SKM-1 treated with dmso at 0.1 percent for 144 hours (cell line): Measurements from ENCODE around the gene SOX6.
"Not testable (repeated sequence)": the region's sequence is repeated elsewhere in the genome, so short reads cannot be mapped to it uniquely, and the experiment has no call there.

Experiments
- DNase-seq: peaks from one replicate; lab custom pipeline; 2025; ENCODE audit not compliant: unreplicated experiment; lab: John Stamatoyannopoulos, UW

SOX6 gene

DNA sequence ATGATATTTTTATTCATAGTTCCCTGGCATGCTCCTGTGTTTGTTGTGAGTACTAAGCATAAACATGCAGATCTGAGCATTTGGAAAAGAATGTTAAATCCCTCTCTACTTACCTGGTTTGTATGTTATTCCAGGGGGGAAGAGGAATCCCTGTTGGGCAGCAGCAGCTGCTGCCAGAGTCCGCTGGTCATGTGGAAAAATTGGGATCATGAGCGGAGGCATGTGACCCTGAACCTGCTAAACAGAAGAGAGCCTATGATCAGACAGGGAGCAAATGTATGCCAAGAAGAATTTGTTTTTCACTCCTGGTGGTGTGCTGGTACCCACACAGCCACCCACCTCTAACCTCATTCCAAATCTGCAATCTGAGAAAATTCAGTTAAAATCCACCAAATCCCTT, 244.7 kb downstream of the SOX6 start:
- no peak for DNase-seq

- no peak for DNase-seq
These were observed 245.5 kb downstream of the SOX6 start for GRCh38 chr11:16110886-16111285.

DNA sequence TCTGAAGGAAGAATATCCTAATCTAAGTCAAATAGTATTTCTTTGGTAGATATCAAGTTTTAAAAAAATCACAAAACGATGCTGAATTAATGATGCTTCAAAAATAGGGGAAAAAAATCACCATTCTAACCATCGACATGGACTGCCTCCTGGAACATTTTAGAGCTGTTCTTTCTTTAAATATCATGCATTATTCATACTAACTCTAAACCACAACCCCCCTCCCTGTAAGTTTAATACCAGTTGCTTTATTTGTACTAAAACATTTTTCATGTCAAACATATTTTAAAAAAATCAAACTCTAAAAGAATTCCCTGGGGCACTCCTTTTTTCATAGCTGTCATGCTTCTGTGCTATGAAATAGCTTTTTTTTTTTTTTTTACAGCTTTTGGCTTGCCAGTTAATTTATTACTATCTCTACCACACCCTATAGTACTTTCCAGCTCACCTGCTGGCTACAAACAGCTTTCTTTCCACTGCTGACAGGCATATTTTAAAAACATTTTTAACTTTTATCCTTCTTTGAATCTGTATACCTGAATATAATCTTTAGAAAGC, 256.9 kb downstream of the SOX6 start:
- no peak for DNase-seq

GRCh38 chr11:16098526-16099205, 257.7 kb downstream of the SOX6 start:
- DNase-seq = no peak

- no peak for DNase-seq
These were observed 258.8 kb downstream of the SOX6 start for GRCh38 chr11:16097543-16097942.

- DNase-seq = no peak
These were observed 260.0 kb downstream of the SOX6 start for GRCh38 chr11:16096336-16096735.

DNA sequence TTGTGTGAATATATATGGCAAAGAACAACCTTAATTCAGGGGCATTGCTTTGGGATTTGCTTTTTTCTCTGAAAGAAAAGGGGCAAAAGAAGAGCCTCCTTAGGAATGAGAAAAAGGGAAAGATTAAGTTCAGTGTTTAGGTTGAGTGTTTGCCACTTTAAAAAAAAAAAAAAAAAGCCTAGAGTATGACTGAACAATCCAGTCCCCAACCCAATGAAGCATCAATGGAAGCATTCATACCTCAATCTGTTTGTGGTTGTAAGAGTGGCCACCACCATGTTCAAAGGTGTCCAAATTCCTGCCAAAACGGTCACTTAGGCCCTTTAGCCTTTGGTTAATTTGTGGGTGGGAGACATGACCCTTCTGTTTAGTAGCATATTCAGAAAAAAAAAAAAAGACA, 260.6 kb downstream of the SOX6 start:
- no peak for DNase-seq

GRCh38 chr11:16093889-16094653, 262.3 kb downstream of the SOX6 start:
- no peak for DNase-seq

DNA sequence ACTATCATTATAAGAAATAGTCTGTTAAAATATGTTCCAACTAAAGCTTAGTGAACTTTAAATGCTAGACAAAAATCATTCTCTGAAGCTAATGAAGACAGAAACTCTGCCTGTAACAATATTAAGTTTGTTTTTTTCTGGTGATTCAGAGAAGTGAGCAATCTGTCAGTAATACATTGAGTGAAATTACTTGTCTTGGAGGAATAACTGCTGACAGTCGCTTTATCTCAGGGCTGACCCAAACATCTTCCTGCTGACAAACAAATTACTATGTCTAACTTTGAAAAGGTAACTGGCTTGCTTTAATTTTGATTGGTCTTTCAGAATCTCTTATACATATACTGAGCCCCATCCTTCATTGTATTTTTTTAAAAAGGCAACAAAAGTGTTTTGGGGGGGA, 264.5 kb downstream of the SOX6 start:
- DNase-seq = no peak

DNA sequence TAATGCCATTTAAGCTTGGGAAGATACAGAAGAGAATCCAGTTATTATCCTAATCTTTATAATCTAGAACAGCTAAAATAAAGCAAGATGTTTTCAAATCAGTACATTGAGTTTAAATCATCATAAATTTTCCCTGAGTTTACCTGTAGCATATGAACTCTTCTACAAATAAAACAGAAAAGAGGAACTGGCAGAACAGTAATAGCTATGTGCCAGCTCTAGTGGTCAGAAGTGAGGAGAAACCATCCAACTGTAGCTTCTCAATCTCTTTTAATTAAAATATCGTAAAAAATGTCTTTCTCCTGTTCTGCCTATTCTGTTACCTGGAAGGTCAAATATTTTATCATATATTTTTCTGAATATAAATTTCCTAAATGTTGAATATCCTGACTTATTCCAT, 266.9 kb downstream of the SOX6 start:
- no peak for DNase-seq

GRCh38 chr11:16088774-16089173, 267.6 kb downstream of the SOX6 start:
- DNase-seq = no peak

DNA sequence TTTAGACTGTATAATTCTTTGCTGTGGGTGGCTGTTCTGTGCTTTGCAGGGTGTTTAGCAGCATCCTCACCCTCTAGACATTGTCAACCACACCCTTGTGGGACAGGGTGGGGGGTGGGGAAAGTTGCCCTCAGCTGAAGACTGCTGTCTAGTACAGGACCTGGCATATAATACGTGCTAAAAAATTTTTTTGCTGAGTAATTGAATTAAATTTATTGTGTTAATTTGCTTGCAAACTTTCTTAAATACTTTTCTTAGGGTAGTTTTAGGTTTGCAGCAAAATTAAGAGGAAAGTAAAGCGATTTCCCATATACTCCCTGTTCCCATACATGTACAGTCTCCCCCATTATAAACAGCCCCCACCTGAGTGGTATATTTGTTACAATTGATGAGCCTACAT, 268.5 kb downstream of the SOX6 start:
- no peak for DNase-seq

GRCh38 chr11:16086229-16086819, 270.0 kb downstream of the SOX6 start:
- no peak for DNase-seq

GRCh38 chr11:16082095-16083055, 274.0 kb downstream of the SOX6 start:
- DNase-seq = no peak

DNA sequence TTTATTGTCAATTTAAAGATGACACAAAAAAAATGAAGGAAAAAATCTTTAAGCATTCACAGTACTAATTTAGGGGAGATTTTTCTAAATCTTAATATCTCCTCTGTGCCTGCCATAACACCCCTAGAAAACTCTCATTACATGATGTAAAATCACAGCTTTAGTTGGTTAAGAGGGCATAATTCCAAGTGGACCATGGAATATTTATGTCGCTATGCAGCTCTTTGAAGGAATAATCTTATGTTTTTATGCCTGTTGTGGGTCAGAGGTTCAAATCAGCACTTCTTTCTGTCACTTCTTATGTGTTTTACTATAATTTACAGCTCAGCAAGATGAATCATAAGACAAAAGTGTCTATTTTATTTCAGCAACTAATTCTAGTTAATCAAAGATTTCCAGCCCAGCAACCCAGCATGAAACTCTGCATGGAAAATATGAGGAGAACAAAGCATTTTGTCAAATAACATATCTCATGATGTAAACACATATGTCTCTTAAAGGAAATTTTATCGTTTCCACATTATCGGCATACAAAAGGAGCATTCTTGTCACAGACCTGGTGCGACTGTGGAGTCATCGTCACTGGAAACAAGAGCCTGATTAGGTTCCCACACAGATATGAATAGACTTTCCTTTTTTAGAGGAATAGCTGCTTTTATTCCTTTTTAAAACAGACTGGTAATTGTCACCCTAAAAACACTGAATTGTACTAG, 274.8 kb downstream of the SOX6 start:
- DNase-seq = no peak

GRCh38 chr11:16080688-16081381, 275.5 kb downstream of the SOX6 start:
- DNase-seq = no peak

DNA sequence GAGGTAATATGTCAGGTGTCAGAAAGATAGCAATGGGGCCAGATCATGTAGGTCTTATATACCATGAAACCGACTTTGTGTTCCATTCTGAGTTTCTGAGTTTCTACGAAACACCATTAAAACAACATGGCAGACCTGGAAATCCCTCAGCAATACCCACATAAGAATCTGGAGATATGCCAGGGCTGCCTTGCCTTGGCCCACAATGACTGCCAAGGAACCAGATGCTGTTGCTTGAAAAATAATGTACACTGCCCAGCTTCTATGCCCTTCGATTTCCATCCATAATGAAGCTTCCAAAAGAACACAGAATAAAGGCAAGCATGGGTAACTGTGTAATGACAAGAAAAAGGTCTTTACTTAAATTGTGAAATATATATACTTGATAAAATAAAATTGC, 277.4 kb downstream of the SOX6 start:
- no peak for DNase-seq

GRCh38 chr11:16070573-16070972, 285.8 kb downstream of the SOX6 start:
- no peak for DNase-seq

- not testable (repeated sequence) for DNase-seq
These were observed 289.1 kb downstream of the SOX6 start for GRCh38 chr11:16067268-16067667.

- DNase-seq = no peak
These were observed 297.0 kb downstream of the SOX6 start for GRCh38 chr11:16059332-16059731.
